Osteoblast (primary cell): ENCODE data around the gene DIP2C. TPM values are rescaled to one million over a fixed set of nuclear protein-coding genes. Genes with fewer than 3 reads are reported as not detected.

Experiments
- DNase-seq: peaks from one replicate; pipeline ENCODE4 v3.0.0; 2011; ENCODE audit warnings: low spot score, mixed read lengths; ENCODE audit not compliant: insufficient read length; ENCODE audit errors: missing footprints
- H2AFZ ChIP-seq: 2 replicates; pipeline ENCODE4 v1.6.0; 2011; ENCODE audit warnings: mild to moderate bottlenecking, low read length
- H3K27ac ChIP-seq: 2 replicates; pipeline ENCODE4 v1.5.1; 2011; ENCODE audit warnings: mild to moderate bottlenecking, low read depth, low read length, moderate library complexity
- H3K27me3 ChIP-seq: 2 replicates; pipeline ENCODE4 v1.6.0; 2012; ENCODE audit warnings: mild to moderate bottlenecking, control low read depth, inconsistent platforms, low read length, moderate library complexity; ENCODE audit not compliant: insufficient read depth
- H3K36me3 ChIP-seq: 2 replicates; pipeline ENCODE4 v1.5.1; 2011; ENCODE audit warnings: mild to moderate bottlenecking, low read length, control low read depth, moderate library complexity; ENCODE audit not compliant: insufficient read depth
- H3K4me1 ChIP-seq: 2 replicates; pipeline ENCODE4 v1.5.1; 2011; ENCODE audit warnings: mild to moderate bottlenecking, low read length, control low read depth, moderate library complexity; ENCODE audit not compliant: insufficient read depth
- H3K4me2 ChIP-seq: 2 replicates; pipeline ENCODE4 v1.6.0; 2011; ENCODE audit warnings: mild to moderate bottlenecking, low read length; ENCODE audit not compliant: insufficient read depth
- H3K4me3 ChIP-seq: fragments of 200-600 bp; sonication (generic); 3 replicates; pipeline ENCODE4 v1.5.1; 2012; ENCODE audit warnings: mild to moderate bottlenecking, low read length, inconsistent platforms; ENCODE audit not compliant: insufficient read depth
- H3K79me2 ChIP-seq: 2 replicates; pipeline ENCODE4 v1.6.0; 2012; ENCODE audit warnings: mild to moderate bottlenecking, low read length, control low read depth, inconsistent platforms; ENCODE audit not compliant: insufficient read depth
- H3K9me3 ChIP-seq: 2 replicates; pipeline ENCODE4 v1.5.1; 2011; ENCODE audit warnings: low read depth, low read length, control low read depth
- H4K20me1 ChIP-seq: 2 replicates; pipeline ENCODE4 v1.6.0; 2012; ENCODE audit warnings: mild to moderate bottlenecking, low read length, control low read depth; ENCODE audit not compliant: insufficient read depth
- total RNA-seq: library from RNA; depleted of rRNA; stranded (reverse); fragments of >200 nt; gene quantifications from 2 replicates; pipeline ENCODE4 v1.2.3, GENCODE V29; 2012
- TF ChIP-seq, protein P1 (sequence below): IDR thresholded peaks from 2 replicates; pipeline ENCODE4 v1.5.1; 2011; ENCODE audit warnings: mild to moderate bottlenecking, low read depth, low read length, moderate library complexity; ENCODE audit errors: extremely low read depth

The DIP2C gene
- total RNA-seq, 1 donor = 36.9 TPM

- Histone ChIP-seq H3K27me3 (no peaks in the 10 kb centered on the region), H3K27ac (no peak overlapping the region), H3K9me3 (no peaks in the 10 kb centered on the region), H3K36me3 (peaks cover 31% of the 10 kb centered on the region), H4K20me1 (peaks cover 8% of the 10 kb centered on the region), H3K4me2 (no peak overlapping the region), H3K4me1 (no peaks in the 10 kb centered on the region), H2AFZ (no peak overlapping the region), H3K4me3 (no peak overlapping the region), H3K79me2 (peaks cover 6% of the 10 kb centered on the region)
- DNase-seq = no peak
- TF ChIP-seq, protein P1, sequence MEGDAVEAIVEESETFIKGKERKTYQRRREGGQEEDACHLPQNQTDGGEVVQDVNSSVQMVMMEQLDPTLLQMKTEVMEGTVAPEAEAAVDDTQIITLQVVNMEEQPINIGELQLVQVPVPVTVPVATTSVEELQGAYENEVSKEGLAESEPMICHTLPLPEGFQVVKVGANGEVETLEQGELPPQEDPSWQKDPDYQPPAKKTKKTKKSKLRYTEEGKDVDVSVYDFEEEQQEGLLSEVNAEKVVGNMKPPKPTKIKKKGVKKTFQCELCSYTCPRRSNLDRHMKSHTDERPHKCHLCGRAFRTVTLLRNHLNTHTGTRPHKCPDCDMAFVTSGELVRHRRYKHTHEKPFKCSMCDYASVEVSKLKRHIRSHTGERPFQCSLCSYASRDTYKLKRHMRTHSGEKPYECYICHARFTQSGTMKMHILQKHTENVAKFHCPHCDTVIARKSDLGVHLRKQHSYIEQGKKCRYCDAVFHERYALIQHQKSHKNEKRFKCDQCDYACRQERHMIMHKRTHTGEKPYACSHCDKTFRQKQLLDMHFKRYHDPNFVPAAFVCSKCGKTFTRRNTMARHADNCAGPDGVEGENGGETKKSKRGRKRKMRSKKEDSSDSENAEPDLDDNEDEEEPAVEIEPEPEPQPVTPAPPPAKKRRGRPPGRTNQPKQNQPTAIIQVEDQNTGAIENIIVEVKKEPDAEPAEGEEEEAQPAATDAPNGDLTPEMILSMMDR = no peak
These were observed 300.1 kb downstream of the DIP2C start for GRCh38 chr10:389261-389790.

DNA sequence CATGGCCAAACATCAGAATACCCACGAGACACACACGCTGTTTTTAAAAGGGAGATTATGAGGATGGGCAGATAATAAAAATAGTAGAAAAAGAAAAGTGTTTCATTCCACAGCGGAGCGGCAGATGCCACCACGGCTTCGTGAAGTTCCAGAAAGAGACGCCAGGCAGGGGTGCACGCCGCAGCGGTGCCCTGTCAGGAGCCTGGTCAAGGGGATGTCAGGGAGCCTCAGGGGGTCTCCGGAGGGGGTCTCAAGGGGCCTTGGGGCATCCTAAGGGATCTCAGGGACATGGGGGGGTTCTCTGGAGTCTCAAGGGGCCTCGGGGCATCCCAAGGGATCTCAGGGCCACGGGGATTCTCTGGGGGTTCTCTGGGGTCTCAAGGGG, 300.8 kb downstream of the DIP2C start:
- Histone ChIP-seq H3K36me3 (peaks cover 37% of the 10 kb centered on the region), H3K4me2 (no peak overlapping the region), H3K27ac (no peak overlapping the region), H3K4me3 (no peak overlapping the region), H3K27me3 (no peaks in the 10 kb centered on the region), H3K9me3 (no peaks in the 10 kb centered on the region), H2AFZ (no peak overlapping the region), H3K4me1 (no peaks in the 10 kb centered on the region), H4K20me1 (peaks cover 8% of the 10 kb centered on the region), H3K79me2 (peaks cover 6% of the 10 kb centered on the region)
- no peak for DNase-seq
- TF ChIP-seq, protein P1 = no peak

GRCh38 chr10:387909-388660, 301.4 kb downstream of the DIP2C start:
- no peak for DNase-seq
- TF ChIP-seq, protein P1 = no peak
- no peak overlapping the region for H3K4me2 ChIP-seq
- no peaks in the 10 kb centered on the region for H3K27me3 ChIP-seq
- H3K9me3 ChIP-seq = no peaks in the 10 kb centered on the region
- H3K36me3 ChIP-seq = peaks cover 41% of the 10 kb centered on the region
- H3K27ac ChIP-seq = no peak overlapping the region
- H3K79me2 ChIP-seq = peaks cover 6% of the 10 kb centered on the region
- H3K4me1 ChIP-seq = no peaks in the 10 kb centered on the region
- H3K4me3 ChIP-seq = no peak overlapping the region
- peaks cover 8% of the 10 kb centered on the region for H4K20me1 ChIP-seq
- no peak overlapping the region for H2AFZ ChIP-seq

DNA sequence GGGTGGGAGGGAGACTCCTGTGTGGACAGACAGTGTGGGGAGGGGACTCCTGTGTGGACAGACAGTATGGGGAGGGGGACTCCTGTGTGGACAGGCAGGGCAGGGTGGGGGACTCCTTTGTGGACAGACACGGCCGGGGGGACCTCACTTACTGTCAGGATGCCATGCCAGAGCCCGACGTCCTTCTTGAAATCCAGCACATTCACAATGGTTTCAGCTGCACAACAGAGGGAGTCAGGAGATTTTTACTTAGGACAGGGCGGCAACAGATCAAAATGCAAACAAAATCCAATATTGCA, 301.9 kb downstream of the DIP2C start:
- Histone ChIP-seq H3K4me1 (no peaks in the 10 kb centered on the region), H3K79me2 (peaks cover under 1% of the 10 kb centered on the region), H3K27ac (no peak overlapping the region), H2AFZ (no peak overlapping the region), H3K4me3 (no peak overlapping the region), H3K4me2 (no peak overlapping the region), H3K36me3 (peaks cover 43% of the 10 kb centered on the region), H3K27me3 (no peaks in the 10 kb centered on the region), H4K20me1 (peaks cover 5% of the 10 kb centered on the region), H3K9me3 (no peaks in the 10 kb centered on the region)
- TF ChIP-seq, protein P1 = no peak
- no peak for DNase-seq
